Neural progenitor cell (in vitro differentiated cells): ENCODE data around the gene TRIP4.

Source experiments
- CTCF ChIP-seq: fragments of 200-600 bp; sonication (generic); IDR thresholded peaks from 2 replicates; pipeline ENCODE4 v1.5.1; 2017; ENCODE audit warnings: antibody characterized with exemption, mild to moderate bottlenecking
- EZH2 ChIP-seq: fragments of 200-600 bp; sonication (generic); IDR thresholded peaks from 2 replicates; pipeline ENCODE4 v1.6.1; 2017; ENCODE audit warnings: antibody characterized with exemption, mild to moderate bottlenecking, moderate library complexity
- EZH2phosphoT487 ChIP-seq: fragments of 200-600 bp; sonication (generic); IDR thresholded peaks from 2 replicates; pipeline ENCODE4 v1.6.1; 2017; ENCODE audit warnings: antibody characterized with exemption

- TF ChIP-seq CTCF (no peak), EZH2 (no peak), EZH2phosphoT487 (no peak)
Measured at GRCh38 chr15:64503640-64504039, 116.0 kb downstream of the TRIP4 start.
